Sigmoid colon (tissue), 7 donors: ENCODE measurements around the gene HSD3B1. TPM values are rescaled to one million over a fixed set of nuclear protein-coding genes. Genes with fewer than 3 reads are reported as not detected.
"Not testable (repeated sequence)": the region's sequence is repeated elsewhere in the genome, so short reads cannot be mapped to it uniquely, and the experiment has no call there.

Experiments
- DNase-seq: peaks from one replicate; pipeline ENCODE4 v3.0.0-alpha.2; 2019
- H3K27ac ChIP-seq, 4 donors: fragments of 200-600 bp; sonication (generic); one replicate each; pipeline ENCODE4 v1.5.1; 2016 to 2019; ENCODE audit warnings: mild to moderate bottlenecking in 1 of 4
- H3K27me3 ChIP-seq, 3 donors: fragments of 200-600 bp; sonication (generic); one replicate each; pipeline ENCODE4 v1.5.1; 2019; ENCODE audit warnings: mild to moderate bottlenecking in 1 of 3
- H3K36me3 ChIP-seq, 4 donors: fragments of 200-600 bp; sonication (generic); one replicate each; pipeline ENCODE4 v1.5.1; 2016 to 2019
- H3K4me1 ChIP-seq, 4 donors: fragments of 200-600 bp; sonication (generic); one replicate each; pipeline ENCODE4 v1.5.1; 2017 to 2019
- H3K4me3 ChIP-seq, 4 donors: fragments of 200-600 bp; sonication (generic); one replicate each; pipeline ENCODE4 v1.5.1; 2017 to 2019; ENCODE audit warnings: mild to moderate bottlenecking in 2 of 4, moderate library complexity in 1 of 4
- H3K9me3 ChIP-seq, 4 donors: fragments of 200-600 bp in 3 of 4; sonication (generic) in 3 of 4; one replicate each; pipeline versions ENCODE4 v1.5.1 to v1.6.1; 2013 to 2019
- EP300 ChIP-seq, 4 donors: sonication (generic); formaldehyde crosslinking; IDR thresholded peaks; one replicate each; pipeline ENCODE4 v1.6.1; 2017; ENCODE audit warnings: antibody characterized with exemption in 4 of 4
- POLR2A ChIP-seq, 2 donors: fragments of 450-650 bp; IDR thresholded peaks; one replicate each; pipeline ENCODE4 v1.6.1; 2016; ENCODE audit warnings: antibody characterized with exemption in 2 of 2, mild to moderate bottlenecking in 2 of 2, moderate library complexity in 2 of 2
- POLR2AphosphoS5 ChIP-seq, 4 donors: sonication (generic); formaldehyde crosslinking; IDR thresholded peaks; one replicate each; pipeline ENCODE4 v1.6.1; 2017; ENCODE audit warnings: antibody characterized with exemption in 4 of 4
- WGBS, 2 donors: extraction: QIAGEN DNeasy Blood & Tissue Kit; methylation state at CpG; one replicate each; pipeline ENCODE4 v1.1.7; 2013; 5-methylcytosine and 5-hydroxymethylcytosine counted together
- intact Hi-C: fragments of 100-400 bp; cut with DNase I; formaldehyde crosslinking; loops from one replicate; pipeline ENCODE4 v1.15.1; 2023
- polyA plus RNA-seq, 3 donors: library from polyadenylated mRNA; stranded (reverse); fragments of 200-250 nt; gene quantifications; one replicate each; pipeline ENCODE4 v1.2.3, GENCODE V29; 2013
- total RNA-seq, 4 donors: library from RNA; depleted of rRNA; stranded (reverse); fragments of >200 nt; gene quantifications; one replicate each; pipeline ENCODE4 v1.1.0, GENCODE V29; 2016
- TF ChIP-seq, protein P1 (sequence below), 4 experiments: fragments of 450-650 bp in 3 of 4; fragments of 200-600 bp in 1 of 4; IDR thresholded peaks; one replicate each; pipeline ENCODE4 v1.5.1; 2016 to 2019; ENCODE audit warnings: antibody characterized with exemption in 4 of 4, mild to moderate bottlenecking in 3 of 4, moderate library complexity in 2 of 4
- donor health status: healthy with polysubstance abuse.
- donor health status: Bipolar disorder and iron deficiency.
- donor health status: healthy.

The HSD3B1 gene
- total and polyA plus RNA-seq, 7 donors = 0.06 TPM; not detected in 6

GRCh38 chr1:119510046-119510445 lies 3.0 kb downstream of the HSD3B1 start:
- H3K36me3 ChIP-seq = no peaks in the 10 kb centered on the region
- intact Hi-C loops = no loop called here
- no peak for TF ChIP-seq EP300 (IDR thresholded peaks at IDR 0.05)
- no peak for TF ChIP-seq POLR2A (IDR thresholded peaks at IDR 0.05)
- no peak for TF ChIP-seq POLR2AphosphoS5 (IDR thresholded peaks at IDR 0.05)
- TF ChIP-seq, protein P1, sequence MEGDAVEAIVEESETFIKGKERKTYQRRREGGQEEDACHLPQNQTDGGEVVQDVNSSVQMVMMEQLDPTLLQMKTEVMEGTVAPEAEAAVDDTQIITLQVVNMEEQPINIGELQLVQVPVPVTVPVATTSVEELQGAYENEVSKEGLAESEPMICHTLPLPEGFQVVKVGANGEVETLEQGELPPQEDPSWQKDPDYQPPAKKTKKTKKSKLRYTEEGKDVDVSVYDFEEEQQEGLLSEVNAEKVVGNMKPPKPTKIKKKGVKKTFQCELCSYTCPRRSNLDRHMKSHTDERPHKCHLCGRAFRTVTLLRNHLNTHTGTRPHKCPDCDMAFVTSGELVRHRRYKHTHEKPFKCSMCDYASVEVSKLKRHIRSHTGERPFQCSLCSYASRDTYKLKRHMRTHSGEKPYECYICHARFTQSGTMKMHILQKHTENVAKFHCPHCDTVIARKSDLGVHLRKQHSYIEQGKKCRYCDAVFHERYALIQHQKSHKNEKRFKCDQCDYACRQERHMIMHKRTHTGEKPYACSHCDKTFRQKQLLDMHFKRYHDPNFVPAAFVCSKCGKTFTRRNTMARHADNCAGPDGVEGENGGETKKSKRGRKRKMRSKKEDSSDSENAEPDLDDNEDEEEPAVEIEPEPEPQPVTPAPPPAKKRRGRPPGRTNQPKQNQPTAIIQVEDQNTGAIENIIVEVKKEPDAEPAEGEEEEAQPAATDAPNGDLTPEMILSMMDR (IDR thresholded peaks at IDR 0.05) = no peak
- 83 to 84% methylated on average over 2 of the region's 2 CpGs for WGBS, 2 donors
- H3K27me3 ChIP-seq = no peaks in the 10 kb centered on the region
- H3K9me3 ChIP-seq = no peaks in the 10 kb centered on the region
- H3K27ac ChIP-seq = no peak overlapping the region
- no peak for DNase-seq
- no peak overlapping the region for H3K4me3 ChIP-seq
- H3K4me1 ChIP-seq = no peaks in the 10 kb centered on the region

GRCh38 chr1:119515221-119515620 lies 8.2 kb downstream of the HSD3B1 start:
- H3K4me1 ChIP-seq = no peaks in the 10 kb centered on the region
- no peaks in the 10 kb centered on the region for H3K27me3 ChIP-seq
- H3K9me3 ChIP-seq = no peaks in the 10 kb centered on the region
- DNase-seq = no peak
- no peak overlapping the region for H3K4me3 ChIP-seq
- WGBS, 2 donors = 91 to 94% methylated on average over 5 of the region's 5 CpGs
- TF ChIP-seq POLR2A (IDR thresholded peaks at IDR 0.05) (no peak), EP300 (IDR thresholded peaks at IDR 0.05) (no peak), POLR2AphosphoS5 (IDR thresholded peaks at IDR 0.05) (no peak)
- TF ChIP-seq, protein P1 (IDR thresholded peaks at IDR 0.05) = no peak
- intact Hi-C loops = no loop called here
- no peak overlapping the region for H3K27ac ChIP-seq
- no peaks in the 10 kb centered on the region for H3K36me3 ChIP-seq

GRCh38 chr1:119516247-119516646 lies 9.2 kb downstream of the HSD3B1 start:
- Histone ChIP-seq H3K36me3 (no peaks in the 10 kb centered on the region), H3K9me3 (no peaks in the 10 kb centered on the region), H3K4me3 (no peak overlapping the region), H3K27ac (no peak overlapping the region), H3K27me3 (no peaks in the 10 kb centered on the region), H3K4me1 (no peaks in the 10 kb centered on the region)
- TF ChIP-seq EP300 (IDR thresholded peaks at IDR 0.05) (no peak), POLR2AphosphoS5 (IDR thresholded peaks at IDR 0.05) (no peak), POLR2A (IDR thresholded peaks at IDR 0.05) (no peak)
- TF ChIP-seq, protein P1 (IDR thresholded peaks at IDR 0.05) = no peak
- no peak for DNase-seq
- intact Hi-C loops = no loop called here

GRCh38 chr1:119516680-119517079 lies 9.7 kb downstream of the HSD3B1 start:
- H3K36me3 ChIP-seq = no peaks in the 10 kb centered on the region
- no peaks in the 10 kb centered on the region for H3K27me3 ChIP-seq
- intact Hi-C loops = no loop called here
- 77 to 89% methylated on average over 5 of the region's 5 CpGs for WGBS, 2 donors
- H3K9me3 ChIP-seq = no peaks in the 10 kb centered on the region
- DNase-seq = no peak
- TF ChIP-seq, protein P1 (IDR thresholded peaks at IDR 0.05) = no peak
- TF ChIP-seq POLR2A (IDR thresholded peaks at IDR 0.05) = no peak
- TF ChIP-seq POLR2AphosphoS5 (IDR thresholded peaks at IDR 0.05) = no peak
- TF ChIP-seq EP300 (IDR thresholded peaks at IDR 0.05) = no peak
- H3K4me3 ChIP-seq = no peak overlapping the region
- H3K27ac ChIP-seq = no peak overlapping the region
- no peaks in the 10 kb centered on the region for H3K4me1 ChIP-seq

- H3K27ac ChIP-seq, H3K27me3 ChIP-seq, H3K9me3 ChIP-seq, H3K36me3 ChIP-seq, intact Hi-C loops, DNase-seq, H3K4me3 ChIP-seq, H3K4me1 ChIP-seq: not testable (repeated sequence)
These were observed 10.7 kb downstream of the HSD3B1 start for GRCh38 chr1:119517667-119518066.
